GM19463 (cell line): ENCODE data around the gene RELL1.
"Not testable (repeated sequence)": the region's sequence is repeated elsewhere in the genome, so short reads cannot be mapped to it uniquely, and the experiment has no call there.

ENCODE experiments used
- ATAC-seq: cut with Tn5 transposase; IDR thresholded peaks from one replicate; pipeline ENCODE4 v1.9.1; 2021; ENCODE audit warnings: mild to moderate bottlenecking, moderate library complexity; ENCODE audit not compliant: unreplicated experiment

RELL1 gene

GRCh38 chr4:37693450-37694190 lies 7.4 kb upstream of the RELL1 start:
- no peak for ATAC-seq

GRCh38 chr4:37693030-37693429 lies 6.9 kb upstream of the RELL1 start:
- no peak for ATAC-seq

- no peak for ATAC-seq
Observed at GRCh38 chr4:37690976-37691375, 4.8 kb upstream of the RELL1 start.

- no peak for ATAC-seq
Observed at GRCh38 chr4:37689353-37690095, 3.3 kb upstream of the RELL1 start.

- no peak for ATAC-seq
Observed at GRCh38 chr4:37687681-37688080, 1.5 kb upstream of the RELL1 start.

- no peak for ATAC-seq
Observed at GRCh38 chr4:37687194-37687562, 1.0 kb upstream of the RELL1 start.

- ATAC-seq: peak; percentile 15
Observed at GRCh38 chr4:37685823-37686372, 278 bp downstream of the RELL1 start.

GRCh38 chr4:37685161-37685822 lies 884 bp downstream of the RELL1 start:
- ATAC-seq: no peak

GRCh38 chr4:37684154-37684553 lies 2.0 kb downstream of the RELL1 start:
- ATAC-seq: no peak

GRCh38 chr4:37682701-37683401 lies 3.3 kb downstream of the RELL1 start:
- ATAC-seq: peak; percentile 21

GRCh38 chr4:37680089-37680488 lies 6.1 kb downstream of the RELL1 start:
- ATAC-seq: no peak

GRCh38 chr4:37679301-37679700 lies 6.9 kb downstream of the RELL1 start:
- ATAC-seq: no peak

GRCh38 chr4:37678624-37679023 lies 7.6 kb downstream of the RELL1 start:
- no peak for ATAC-seq

GRCh38 chr4:37675587-37676290 lies 10.4 kb downstream of the RELL1 start:
- peak; percentile 86 for ATAC-seq

GRCh38 chr4:37674439-37674838 lies 11.7 kb downstream of the RELL1 start:
- no peak for ATAC-seq

GRCh38 chr4:37673538-37674192 lies 12.5 kb downstream of the RELL1 start:
- no peak for ATAC-seq

- ATAC-seq: no peak
Observed at GRCh38 chr4:37671072-37671471, 15.1 kb downstream of the RELL1 start.

- ATAC-seq: no peak
Observed at GRCh38 chr4:37670249-37670648, 15.9 kb downstream of the RELL1 start.

GRCh38 chr4:37669124-37669523 lies 17.1 kb downstream of the RELL1 start:
- not testable (repeated sequence) for ATAC-seq
